CD4-positive, CD25-positive, alpha-beta regulatory T cell (primary cell): ENCODE results near the gene C2orf15. TPM values are rescaled to one million over a fixed set of nuclear protein-coding genes. Genes with fewer than 3 reads are reported as not detected.
A peak's percentile ranks its signal among the peaks of the same experiment; 100 is the strongest.

Experiments used
- ATAC-seq, 2 donors: fragments of 150-1000 bp; cut with Tn5 transposase; one replicate each; pipeline ENCODE4 v1.10.0; 2021; ENCODE audit warnings: low read depth in 2 of 2, moderate number of reproducible peaks in 2 of 2, moderate library complexity in 1 of 2
- DNase-seq, 3 donors: peaks; one replicate each; pipeline versions ENCODE4 v3.0.0 to v3.0.0-alpha.2; 2012 to 2022; ENCODE audit warnings: mixed read lengths in 1 of 3
- H3K27ac ChIP-seq: one replicate; pipeline ENCODE4 v1.7.0; 2013; ENCODE audit warnings: mild to moderate bottlenecking, low read length; ENCODE audit not compliant: insufficient read depth, poor library complexity, severe bottlenecking
- H3K27me3 ChIP-seq: one replicate; pipeline ENCODE4 v1.7.0; 2013; ENCODE audit warnings: low read length; ENCODE audit not compliant: control insufficient read depth, insufficient read depth
- H3K36me3 ChIP-seq: one replicate; pipeline ENCODE4 v1.7.0; 2013; ENCODE audit warnings: mild to moderate bottlenecking, low read length, moderate library complexity; ENCODE audit not compliant: control insufficient read depth, insufficient read depth
- H3K4me1 ChIP-seq: 2 replicates; pipeline ENCODE4 v1.7.0; 2013; ENCODE audit warnings: mild to moderate bottlenecking, low read length; ENCODE audit not compliant: insufficient read depth, control insufficient read depth, poor library complexity, severe bottlenecking
- H3K4me3 ChIP-seq: one replicate; pipeline ENCODE4 v1.7.0; 2013; ENCODE audit warnings: low read depth, mild to moderate bottlenecking, low read length, moderate library complexity
- H3K9me3 ChIP-seq, 2 experiments: 1 replicate in 1 of 2; 2 replicates in 1 of 2; pipeline ENCODE4 v1.7.0; 2013; ENCODE audit warnings: low read length in 2 of 2, mild to moderate bottlenecking in 1 of 2, moderate library complexity in 1 of 2; ENCODE audit not compliant: control insufficient read depth in 2 of 2
- H3K27ac Mint-ChIP-seq, 3 donors: one replicate each; pipeline ENCODE4 v1.8.0; 2020 to 2022; ENCODE audit warnings: mild to moderate bottlenecking in 3 of 3, mixed read lengths in 3 of 3, moderate library complexity in 2 of 3
- H3K27me3 Mint-ChIP-seq: one replicate; pipeline ENCODE4 v1.8.0; 2022; ENCODE audit warnings: mild to moderate bottlenecking, mixed read lengths
- H3K36me3 Mint-ChIP-seq: one replicate; pipeline ENCODE4 v1.8.0; 2020; ENCODE audit warnings: mixed read lengths
- H3K4me1 Mint-ChIP-seq, 4 donors: one replicate each; pipeline ENCODE4 v1.8.0; 2020 to 2022; ENCODE audit warnings: mixed read lengths in 4 of 4, mild to moderate bottlenecking in 1 of 4
- H3K4me3 Mint-ChIP-seq, 4 donors: one replicate each; pipeline ENCODE4 v1.8.0; 2020 to 2022; ENCODE audit warnings: mild to moderate bottlenecking in 4 of 4, mixed read lengths in 4 of 4, moderate library complexity in 3 of 4
- H3K9me3 Mint-ChIP-seq, 7 donors: one replicate each; pipeline ENCODE4 v1.8.0; 2020 to 2022; ENCODE audit warnings: mixed read lengths in 7 of 7, mild to moderate bottlenecking in 3 of 7, moderate library complexity in 2 of 7
- polyA plus RNA-seq, 4 donors: library from polyadenylated mRNA; unstranded; fragments of 300-500 nt; fragmentation: Illumina TruSeq; gene quantifications; one replicate each; pipeline ENCODE4 v1.2.3, GENCODE V29; 2021
- total RNA-seq: library from RNA; stranded (reverse); gene quantifications from one replicate; pipeline ENCODE4 v1.2.3, GENCODE V29; 2022

C2orf15 gene
- total and polyA plus RNA-seq, 5 donors from 2014 or later: 2.0 to 5.4 (median 2.6) TPM

DNA sequence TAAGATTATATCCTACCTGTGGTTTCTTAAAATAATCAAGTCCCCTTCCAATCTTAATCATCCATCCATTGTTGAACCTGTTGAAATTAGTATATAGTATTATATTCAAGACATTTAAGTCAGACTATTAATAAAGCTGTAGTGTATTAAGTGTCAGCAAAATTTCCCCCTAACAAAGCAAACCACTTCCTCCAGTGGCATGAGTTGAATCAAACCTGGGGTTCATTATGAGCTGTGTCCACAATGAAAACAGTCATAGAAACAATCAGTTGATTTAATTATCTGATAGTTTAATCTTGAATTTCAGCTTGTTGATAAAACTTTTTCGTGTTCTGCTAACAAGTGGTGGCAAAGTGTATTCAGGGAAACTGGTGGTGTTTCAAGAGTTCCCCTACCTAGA lies 28.0 kb downstream of the C2orf15 start:
- Mint-ChIP-seq H3K9me3 (no peaks in the 10 kb centered on the region), H3K27me3 (no peaks in the 10 kb centered on the region), H3K36me3 (peaks cover 22% of the 10 kb centered on the region), H3K4me1 (peaks cover 6 to 30% (median 19%) of the 10 kb centered on the region in 4 donors), H3K27ac (peak overlapping the region in 1 of 3 donors; percentile 23), H3K4me3 (no peak overlapping the region)
- Histone ChIP-seq H3K4me3 (no peak overlapping the region), H3K27ac (peak overlapping the region; percentile 7), H3K27me3 (no peaks in the 10 kb centered on the region), H3K4me1 (no peaks in the 10 kb centered on the region), H3K36me3 (peaks cover 75% of the 10 kb centered on the region), H3K9me3 (no peaks in the 10 kb centered on the region)
- DNase-seq (peak in 1 of 3 donors; percentile 34), ATAC-seq (no peak)

DNA sequence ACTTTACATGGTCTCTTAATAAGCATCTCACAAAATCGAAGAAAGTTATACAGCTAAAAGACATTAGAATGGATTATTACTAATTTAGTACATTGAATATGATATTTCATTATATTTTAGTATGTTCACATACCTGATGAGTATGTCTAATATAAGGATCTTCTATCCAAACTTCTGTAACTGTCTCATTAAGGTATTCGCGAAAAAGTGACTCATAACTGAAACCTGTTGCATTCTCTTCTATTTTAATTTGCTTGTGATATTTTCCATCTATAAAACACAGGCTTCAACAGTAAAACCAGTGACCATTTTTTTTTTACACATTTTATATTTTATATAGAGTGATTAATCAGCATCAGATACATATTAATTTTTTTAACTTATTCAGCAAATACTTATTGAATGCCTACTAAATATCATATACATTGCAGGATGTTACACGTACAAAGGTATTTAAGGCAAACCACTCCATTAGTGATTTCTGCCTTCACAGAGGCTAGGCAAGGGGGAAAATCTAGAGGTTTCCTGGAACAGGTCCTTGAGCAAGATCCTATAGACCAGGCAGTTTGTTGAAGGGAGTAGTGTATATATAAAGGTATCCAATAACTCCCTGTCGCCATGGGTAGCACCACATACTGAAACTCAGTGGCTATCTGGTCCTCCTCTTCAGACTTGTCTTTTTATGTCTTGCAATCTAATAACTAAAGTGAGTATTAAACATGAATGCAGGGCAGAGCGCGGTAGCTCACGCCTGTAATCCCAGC lies 30.1 kb downstream of the C2orf15 start:
- Mint-ChIP-seq H3K27me3 (no peaks in the 10 kb centered on the region), H3K4me1 (peaks cover 16 to 43% (median 26%) of the 10 kb centered on the region in 4 donors), H3K9me3 (no peaks in the 10 kb centered on the region), H3K4me3 (no peak overlapping the region), H3K36me3 (peaks cover 22% of the 10 kb centered on the region), H3K27ac (peak overlapping the region in 1 of 3 donors; percentile 59)
- Histone ChIP-seq H3K27ac (no peak overlapping the region), H3K27me3 (no peaks in the 10 kb centered on the region), H3K36me3 (peaks cover 64% of the 10 kb centered on the region), H3K4me1 (no peaks in the 10 kb centered on the region), H3K9me3 (no peaks in the 10 kb centered on the region), H3K4me3 (no peak overlapping the region)
- DNase-seq (no peak), ATAC-seq (no peak)

DNA sequence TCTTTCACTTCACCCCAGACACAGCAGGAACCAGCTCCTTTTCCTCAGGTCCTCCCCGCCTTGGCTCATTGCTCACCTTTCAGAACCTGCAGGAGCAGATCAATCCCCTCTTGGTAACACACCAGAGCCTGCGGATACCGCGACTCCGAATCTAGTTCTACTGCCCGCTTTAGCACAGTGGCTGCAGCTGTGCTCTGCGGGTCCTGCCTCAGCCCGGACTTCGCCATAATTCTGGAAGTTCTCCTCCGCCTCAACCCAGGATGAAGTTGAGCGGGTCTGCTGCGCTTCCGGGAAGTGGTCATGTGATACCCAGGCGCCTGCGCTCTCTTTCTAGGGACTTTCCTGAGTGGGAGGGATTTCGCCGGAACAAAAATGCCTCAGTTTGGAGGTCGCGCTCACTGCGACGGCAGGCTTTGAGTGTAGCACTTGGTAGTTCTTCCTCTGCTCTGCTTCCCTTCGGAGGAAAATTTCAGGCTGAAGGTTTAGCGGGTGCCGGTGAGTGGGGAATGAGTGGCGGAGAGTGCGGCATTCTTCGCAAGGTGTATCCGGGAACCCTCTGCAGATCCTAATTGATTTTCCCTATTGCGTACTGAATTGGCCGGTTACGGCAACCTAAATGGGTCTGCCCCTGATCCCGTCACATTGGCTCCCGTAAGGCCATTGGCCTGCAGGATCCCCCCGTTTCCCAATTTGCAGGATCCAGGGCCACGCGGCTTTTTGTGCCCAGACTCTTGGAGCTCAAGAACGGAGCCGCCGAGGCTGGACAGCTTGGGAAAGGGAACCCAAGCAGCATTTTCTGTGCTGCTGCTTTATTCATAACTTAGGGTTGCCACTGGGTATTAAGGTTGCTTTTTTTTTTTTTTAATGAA lies 39.5 kb downstream of the C2orf15 start, which contains the start of the genes MITD1 and MRPL30:
Gene MITD1, minus strand, starts transcription at position 304 of the 869 bp plus-strand sequence. Its CDS starts 77 bp downstream, at position 227.
Gene MRPL30, plus strand, starts transcription at position 430 of the 869 bp plus-strand sequence. CDS start 5,020 bp downstream, outside the sequence.
- Histone ChIP-seq H3K9me3 (no peaks in the 10 kb centered on the region), H3K27ac (peak within 1 kb of the TSS; percentile 90), H3K4me1 (peaks cover 47% of the 10 kb centered on the region), H3K27me3 (no peaks in the 10 kb centered on the region), H3K4me3 (peak within 1 kb of the TSS; percentile 98), H3K36me3 (peaks cover 4% of the 10 kb centered on the region)
- peaks cover 34 to 84% (median 54%) of the 10 kb centered on the region in 4 donors for H3K4me1 Mint-ChIP-seq
- H3K27me3 Mint-ChIP-seq: no peaks in the 10 kb centered on the region
- H3K27ac Mint-ChIP-seq: peak within 1 kb of the TSS; percentile 97 to 100 (median 100)
- H3K4me3 Mint-ChIP-seq: peak within 1 kb of the TSS; percentile 94 to 100 (median 98)
- DNase-seq: peak; percentile 88 to 96 (median 93)
- H3K36me3 Mint-ChIP-seq: peaks cover 13% of the 10 kb centered on the region
- no peaks in the 10 kb centered on the region for H3K9me3 Mint-ChIP-seq
- peak; percentile 92 to 96 for ATAC-seq

DNA sequence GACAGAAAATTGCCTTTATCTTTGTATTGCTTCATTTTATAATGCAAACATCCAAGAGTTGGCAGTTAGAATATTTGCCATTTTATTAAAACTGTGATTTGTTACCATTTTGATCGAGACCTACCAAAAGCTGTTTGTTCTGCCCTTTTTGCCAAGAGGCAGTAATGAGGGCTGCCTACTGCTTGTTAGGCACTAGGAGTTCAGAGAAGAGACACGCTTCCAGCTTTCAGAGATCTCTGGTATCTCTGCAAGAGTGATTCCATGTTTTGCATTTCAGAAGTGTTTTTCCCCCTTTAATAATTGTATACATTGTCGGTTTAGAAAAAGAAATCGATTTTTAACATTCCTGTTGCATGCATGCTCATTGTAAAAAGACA lies 40.1 kb downstream of the C2orf15 start:
- peak overlapping the region; percentile 97 to 100 (median 100) for H3K27ac Mint-ChIP-seq
- Histone ChIP-seq H3K4me1 (peaks cover 47% of the 10 kb centered on the region), H3K36me3 (peaks cover 2% of the 10 kb centered on the region), H3K27me3 (no peaks in the 10 kb centered on the region), H3K9me3 (no peaks in the 10 kb centered on the region), H3K4me3 (peak overlapping the region; percentile 98), H3K27ac (peak overlapping the region; percentile 90)
- H3K9me3 Mint-ChIP-seq: no peaks in the 10 kb centered on the region
- H3K36me3 Mint-ChIP-seq: peaks cover 13% of the 10 kb centered on the region
- H3K4me3 Mint-ChIP-seq: peak overlapping the region; percentile 94 to 100 (median 98)
- peaks cover 34 to 81% (median 53%) of the 10 kb centered on the region in 4 donors for H3K4me1 Mint-ChIP-seq
- no peaks in the 10 kb centered on the region for H3K27me3 Mint-ChIP-seq
- DNase-seq: peak in 1 of 3 donors; percentile 28
- ATAC-seq: no peak

DNA sequence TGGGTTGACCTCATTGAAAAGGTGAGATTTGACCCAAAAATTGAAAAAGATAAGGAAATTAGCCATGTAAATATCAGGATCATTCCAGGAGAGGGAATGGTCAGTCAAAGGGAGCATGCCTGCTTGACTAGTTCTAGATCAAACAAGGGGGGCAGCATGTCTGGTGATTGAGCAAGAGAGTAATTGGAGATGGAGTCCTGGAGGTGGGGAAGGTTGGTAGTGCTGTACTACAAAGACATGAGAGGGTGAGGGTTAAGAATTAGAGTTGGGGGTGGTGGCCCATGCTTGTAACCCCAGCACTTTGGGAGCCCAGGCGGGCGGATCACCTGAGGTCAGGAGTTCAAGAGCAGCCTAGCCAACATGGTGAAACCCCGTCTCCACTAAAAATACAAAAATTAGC lies 41.5 kb downstream of the C2orf15 start:
- Mint-ChIP-seq H3K4me1 (peaks cover 29 to 75% (median 46%) of the 10 kb centered on the region in 4 donors), H3K4me3 (peak overlapping the region; percentile 3 to 76 (median 34)), H3K27ac (peak overlapping the region in 1 of 3 donors; percentile 17), H3K9me3 (no peaks in the 10 kb centered on the region), H3K36me3 (peaks cover 10% of the 10 kb centered on the region), H3K27me3 (no peaks in the 10 kb centered on the region)
- H3K36me3 ChIP-seq: peaks cover 2% of the 10 kb centered on the region
- no peaks in the 10 kb centered on the region for H3K27me3 ChIP-seq
- no peak overlapping the region for H3K27ac ChIP-seq
- H3K9me3 ChIP-seq: no peaks in the 10 kb centered on the region
- no peak for DNase-seq
- no peak overlapping the region for H3K4me3 ChIP-seq
- peaks cover 45% of the 10 kb centered on the region for H3K4me1 ChIP-seq
- no peak for ATAC-seq

DNA sequence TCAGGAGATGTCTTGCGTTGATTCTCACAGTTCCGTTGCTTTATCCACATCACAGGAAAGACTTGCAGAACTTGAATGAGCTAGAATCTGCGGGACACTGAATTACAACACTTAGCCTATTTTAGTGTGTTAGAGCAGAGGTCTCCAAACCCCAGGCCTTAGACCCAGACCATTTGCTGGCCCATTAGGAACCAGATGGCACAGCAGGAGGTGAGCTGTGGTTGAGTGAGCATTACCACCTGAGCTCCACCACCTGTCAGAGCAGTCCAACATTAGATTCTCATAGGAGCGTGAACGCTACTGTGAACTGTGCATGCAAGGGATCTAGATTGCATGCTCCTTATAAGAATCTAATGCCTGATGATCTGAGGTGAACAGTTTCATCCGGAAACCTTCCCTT lies 43.3 kb downstream of the C2orf15 start:
- H3K36me3 Mint-ChIP-seq: peaks cover 9% of the 10 kb centered on the region

DNA sequence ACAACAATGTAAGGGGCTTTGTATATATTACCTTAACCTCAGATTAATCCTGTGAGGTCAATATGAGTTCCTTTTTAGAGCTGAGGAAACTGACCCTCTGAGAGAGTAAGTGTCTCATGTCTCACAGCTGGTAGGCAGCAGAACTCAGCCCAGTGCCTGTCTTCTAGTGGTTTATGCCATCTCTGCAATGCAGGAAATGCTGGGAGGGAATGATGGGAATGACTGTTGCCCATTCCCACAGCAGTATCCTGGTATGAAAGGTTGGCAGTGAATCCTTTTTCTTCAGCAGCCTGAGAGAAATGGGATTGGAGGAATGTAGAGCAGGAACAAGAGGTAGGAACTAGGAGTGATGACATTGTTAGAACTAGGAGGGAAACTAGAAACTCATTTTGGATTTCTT lies 45.5 kb downstream of the C2orf15 start:
- H3K36me3 Mint-ChIP-seq: peaks cover 18% of the 10 kb centered on the region
- peaks cover 10% of the 10 kb centered on the region for H3K4me1 ChIP-seq
- no peak overlapping the region for H3K27ac Mint-ChIP-seq
- H3K9me3 Mint-ChIP-seq: no peaks in the 10 kb centered on the region
- H3K27ac ChIP-seq: no peak overlapping the region
- H3K36me3 ChIP-seq: peaks cover 30% of the 10 kb centered on the region
- H3K27me3 Mint-ChIP-seq: no peaks in the 10 kb centered on the region
- ATAC-seq: no peak
- no peaks in the 10 kb centered on the region for H3K9me3 ChIP-seq
- H3K4me3 ChIP-seq: no peak overlapping the region
- no peaks in the 10 kb centered on the region for H3K27me3 ChIP-seq
- H3K4me3 Mint-ChIP-seq: no peak overlapping the region
- H3K4me1 Mint-ChIP-seq: peaks cover 17 to 50% (median 37%) of the 10 kb centered on the region in 4 donors
- DNase-seq: no peak

More for the DNA sequence above, 43.3 kb downstream of the C2orf15 start:
- Mint-ChIP-seq H3K27me3 (no peaks in the 10 kb centered on the region), H3K27ac (no peak overlapping the region), H3K4me1 (peaks cover 23 to 61% (median 35%) of the 10 kb centered on the region in 4 donors), H3K9me3 (no peaks in the 10 kb centered on the region), H3K4me3 (no peak overlapping the region)
- Histone ChIP-seq H3K4me1 (peaks cover 27% of the 10 kb centered on the region), H3K36me3 (peaks cover 15% of the 10 kb centered on the region), H3K9me3 (no peaks in the 10 kb centered on the region), H3K27me3 (no peaks in the 10 kb centered on the region), H3K4me3 (no peak overlapping the region), H3K27ac (no peak overlapping the region)
- DNase-seq (no peak), ATAC-seq (no peak)
